OCI-LY7 (cell line): ENCODE measurements around the gene CCDC198. TPM values are rescaled to one million over a fixed set of nuclear protein-coding genes. Genes with fewer than 3 reads are reported as not detected.

Experiments
- BruUV-seq: library from RNA; stranded (reverse); fragments of 400-500 nt; replicated peaks from 2 replicates; lab custom pipeline; 2021; lab: Mats Ljungman, UMichigan
- CTCF ChIA-PET: fragments of 300-600 bp; sonication (Branson Sonifier 250); formaldehyde crosslinking; loops from one replicate; lab custom pipeline; 2022; ENCODE audit warnings: antibody characterized with exemption; ENCODE audit not compliant: unreplicated experiment; lab: Charles Lee
- POLR2A ChIA-PET: fragments of 300-600 bp; sonication (Branson Sonifier 250); formaldehyde crosslinking; loops from one replicate; lab custom pipeline; 2022; ENCODE audit warnings: antibody characterized with exemption; lab: Charles Lee
- DNase-seq: peaks from one replicate; pipeline ENCODE4 v3.0.0-alpha.2; 2015; ENCODE audit warnings: low spot score
- H2AFZ ChIP-seq: fragments of 200-600 bp; sonication (generic), shearing (Covaris generic); 2 replicates; pipeline ENCODE4 v1.6.1; 2014; ENCODE audit warnings: mild to moderate bottlenecking, antibody characterized with exemption, low read length, moderate library complexity
- H3K27ac ChIP-seq: fragments of 200-600 bp; sonication (generic); 2 replicates; pipeline ENCODE4 v1.5.1; 2014; ENCODE audit warnings: mixed run types, low read depth, mild to moderate bottlenecking, moderate library complexity, low read length, inconsistent platforms; ENCODE audit not compliant: poor library complexity, severe bottlenecking
- H3K36me3 ChIP-seq: fragments of 200-600 bp; sonication (generic); 2 replicates; pipeline ENCODE4 v1.6.1; 2014; ENCODE audit warnings: mild to moderate bottlenecking, antibody characterized with exemption, low read length, moderate library complexity, mixed read lengths; ENCODE audit not compliant: insufficient read depth
- H3K4me1 ChIP-seq: fragments of 200-600 bp; sonication (generic); 2 replicates; pipeline ENCODE4 v1.5.1; 2014; ENCODE audit warnings: mild to moderate bottlenecking, low read length; ENCODE audit not compliant: insufficient read depth, poor library complexity, severe bottlenecking
- H3K4me2 ChIP-seq: fragments of 200-600 bp; sonication (generic); 2 replicates; pipeline ENCODE4 v1.6.1; 2014; ENCODE audit warnings: mild to moderate bottlenecking, low read length
- H3K4me3 ChIP-seq: fragments of 200-600 bp; sonication (generic); 2 replicates; pipeline ENCODE4 v1.5.1; 2014; ENCODE audit warnings: mild to moderate bottlenecking, low read depth, low read length; ENCODE audit not compliant: poor library complexity, severe bottlenecking
- H3K79me2 ChIP-seq: fragments of 200-600 bp; sonication (generic); 2 replicates; pipeline ENCODE4 v1.6.1; 2016; ENCODE audit warnings: low read depth, mild to moderate bottlenecking, low read length, moderate library complexity, mixed read lengths; ENCODE audit not compliant: insufficient read depth
- H3K9me2 ChIP-seq: fragments of 200-600 bp; sonication (generic); 2 replicates; pipeline ENCODE4 v1.6.1; 2016; ENCODE audit warnings: mild to moderate bottlenecking, low read length, mixed read lengths; ENCODE audit not compliant: insufficient read depth
- H3K9me3 ChIP-seq: fragments of 200-600 bp; sonication (generic); 2 replicates; pipeline ENCODE4 v1.6.1; 2014; ENCODE audit warnings: mild to moderate bottlenecking, mixed run types, low read length, mixed read lengths
- H4K20me1 ChIP-seq: fragments of 200-600 bp; sonication (generic); 2 replicates; pipeline ENCODE4 v1.6.1; 2014; ENCODE audit warnings: mild to moderate bottlenecking, antibody characterized with exemption, low read length, moderate library complexity, mixed read lengths; ENCODE audit not compliant: insufficient read depth
- EZH2phosphoT487 ChIP-seq: fragments of 200-600 bp; sonication (generic); IDR thresholded peaks from 2 replicates; pipeline ENCODE4 v1.6.1; 2018; ENCODE audit warnings: low read depth, borderline replicate concordance, mild to moderate bottlenecking, mixed run types, antibody characterized with exemption, low read length, moderate library complexity, mixed read lengths
- intact Hi-C: fragments of 100-400 bp; cut with micrococcal nuclease; formaldehyde crosslinking; loops from one replicate; pipeline ENCODE4 v1.10.0; 2022; ENCODE audit not compliant: unreplicated experiment
- total RNA-seq, 2 experiments: library from RNA; depleted of rRNA in 1 of 2; stranded (reverse); fragments of >200 nt in 1 of 2; shearing (Covaris generic) in 1 of 2; gene quantifications; 2 replicates each; pipeline ENCODE4 v1.2.3, GENCODE V29; 2014 to 2022
- TF ChIP-seq, protein P1 (sequence below): fragments of 200-600 bp; sonication (generic); conservative IDR thresholded peaks from 2 replicates; pipeline ENCODE4 v1.5.1; 2014; ENCODE audit warnings: mild to moderate bottlenecking, antibody characterized with exemption, low read length, moderate library complexity, mixed read lengths

Gene CCDC198
- total RNA-seq, 2 experiments from 2014 or later = not detected

DNA sequence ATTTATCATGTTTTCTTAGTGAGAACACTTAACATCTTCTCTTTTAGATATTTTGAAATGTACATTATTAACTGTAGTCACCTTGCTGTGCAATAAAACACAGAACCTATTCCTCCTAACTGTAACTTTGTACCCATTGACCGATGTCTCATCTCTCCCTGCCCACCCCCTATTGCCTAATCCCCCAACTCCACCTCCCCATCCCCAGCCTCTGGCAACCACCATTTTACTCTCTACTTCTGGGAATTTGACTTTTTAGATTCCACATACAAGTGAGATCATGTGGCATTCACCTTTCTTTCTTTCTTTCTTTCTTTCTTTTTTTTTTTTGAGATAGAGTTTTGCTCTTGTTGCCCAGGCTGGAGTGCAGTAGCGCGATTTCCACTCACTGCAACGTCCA, 4.4 kb upstream of the CCDC198 start:
- Histone ChIP-seq H3K9me2 (no peaks in the 10 kb centered on the region), H3K4me2 (no peak overlapping the region), H3K4me3 (no peak overlapping the region), H3K79me2 (no peaks in the 10 kb centered on the region), H2AFZ (no peak overlapping the region), H3K27ac (no peak overlapping the region), H3K4me1 (no peaks in the 10 kb centered on the region), H3K36me3 (no peaks in the 10 kb centered on the region), H3K9me3 (no peaks in the 10 kb centered on the region), H4K20me1 (no peaks in the 10 kb centered on the region)
- ChIA-PET CTCF (no interaction called here), POLR2A (no interaction called here)
- no peak for DNase-seq
- intact Hi-C loops = no loop called here
- BruUV-seq = no TSS peak
- TF ChIP-seq, protein P1, sequence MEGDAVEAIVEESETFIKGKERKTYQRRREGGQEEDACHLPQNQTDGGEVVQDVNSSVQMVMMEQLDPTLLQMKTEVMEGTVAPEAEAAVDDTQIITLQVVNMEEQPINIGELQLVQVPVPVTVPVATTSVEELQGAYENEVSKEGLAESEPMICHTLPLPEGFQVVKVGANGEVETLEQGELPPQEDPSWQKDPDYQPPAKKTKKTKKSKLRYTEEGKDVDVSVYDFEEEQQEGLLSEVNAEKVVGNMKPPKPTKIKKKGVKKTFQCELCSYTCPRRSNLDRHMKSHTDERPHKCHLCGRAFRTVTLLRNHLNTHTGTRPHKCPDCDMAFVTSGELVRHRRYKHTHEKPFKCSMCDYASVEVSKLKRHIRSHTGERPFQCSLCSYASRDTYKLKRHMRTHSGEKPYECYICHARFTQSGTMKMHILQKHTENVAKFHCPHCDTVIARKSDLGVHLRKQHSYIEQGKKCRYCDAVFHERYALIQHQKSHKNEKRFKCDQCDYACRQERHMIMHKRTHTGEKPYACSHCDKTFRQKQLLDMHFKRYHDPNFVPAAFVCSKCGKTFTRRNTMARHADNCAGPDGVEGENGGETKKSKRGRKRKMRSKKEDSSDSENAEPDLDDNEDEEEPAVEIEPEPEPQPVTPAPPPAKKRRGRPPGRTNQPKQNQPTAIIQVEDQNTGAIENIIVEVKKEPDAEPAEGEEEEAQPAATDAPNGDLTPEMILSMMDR = no peak
- TF ChIP-seq EZH2phosphoT487 = no peak

GRCh38 chr14:57495416-57495815, 1.8 kb upstream of the CCDC198 start:
- POLR2A ChIA-PET = no interaction called here

GRCh38 chr14:57492859-57493258, 798 bp downstream of the CCDC198 start:
- no peak overlapping the region for H3K27ac ChIP-seq
- no peaks in the 10 kb centered on the region for H3K9me3 ChIP-seq
- intact Hi-C loops = no loop called here
- DNase-seq = no peak
- TF ChIP-seq EZH2phosphoT487 = no peak
- TF ChIP-seq, protein P1 = no peak
- CTCF ChIA-PET = no interaction called here
- no peak overlapping the region for H3K4me2 ChIP-seq
- H4K20me1 ChIP-seq = no peaks in the 10 kb centered on the region
- no peaks in the 10 kb centered on the region for H3K79me2 ChIP-seq
- H2AFZ ChIP-seq = no peak overlapping the region
- POLR2A ChIA-PET = no interaction called here
- no peaks in the 10 kb centered on the region for H3K36me3 ChIP-seq
- no peaks in the 10 kb centered on the region for H3K9me2 ChIP-seq
- no peaks in the 10 kb centered on the region for H3K4me1 ChIP-seq
- no TSS peak for BruUV-seq
- H3K4me3 ChIP-seq = no peak overlapping the region

More at GRCh38 chr14:57495416-57495815, 1.8 kb upstream of the CCDC198 start:
- Histone ChIP-seq H2AFZ (no peak overlapping the region), H3K9me2 (no peaks in the 10 kb centered on the region), H3K27ac (no peak overlapping the region), H3K79me2 (no peaks in the 10 kb centered on the region), H3K4me2 (no peak overlapping the region), H3K4me1 (no peaks in the 10 kb centered on the region), H4K20me1 (no peaks in the 10 kb centered on the region), H3K36me3 (no peaks in the 10 kb centered on the region), H3K4me3 (no peak overlapping the region), H3K9me3 (no peaks in the 10 kb centered on the region)
- BruUV-seq = no TSS peak
- TF ChIP-seq EZH2phosphoT487 = no peak
- TF ChIP-seq, protein P1 = no peak
- intact Hi-C loops = no loop called here
- CTCF ChIA-PET = interaction anchor here (1.1 kb wide), 1 partner anchor 8 kb away, joined by 4 read pairs; no protein-coding TSS in a partner anchor
- no peak for DNase-seq
